ENCODE measurements around the gene SSH2. TPM values are rescaled to one million over a fixed set of nuclear protein-coding genes. Genes with fewer than 3 reads are reported as not detected.

Gene SSH2
- total RNA-seq, 4 donors from 2014 or later = 20.7 to 31.1 (median 23.1) TPM

- H3K27me3 ChIP-seq = no peaks in the 10 kb centered on the region
- H3K36me3 ChIP-seq = peaks cover 0 to 6% (median 2%) of the 10 kb centered on the region in 4 donors
- H3K4me3 ChIP-seq = no peak overlapping the region
- intact Hi-C loops (cut with DNase I) = no loop called here
- TF ChIP-seq CTCF (IDR thresholded peaks at IDR 0.05) = no peak
- TF ChIP-seq EP300 (IDR thresholded peaks at IDR 0.05) = no peak
- no peak for TF ChIP-seq POLR2AphosphoS5 (IDR thresholded peaks at IDR 0.05)
- no peak for TF ChIP-seq POLR2A (IDR thresholded peaks at IDR 0.05; ENCODE audit: low read depth)
- no peak for DNase-seq (ENCODE audit: extremely low spot score)
- no peak overlapping the region for H3K27ac ChIP-seq (replicated peaks in 1 of 4)
- no peaks in the 10 kb centered on the region for H3K9me3 ChIP-seq
- H3K4me1 ChIP-seq = no peaks in the 10 kb centered on the region
- 96% methylated on average over 2 of the region's 2 CpGs for WGBS
These were observed 133.4 kb downstream of the SSH2 start for GRCh38 chr17:29796652-29797051.

GRCh38 chr17:29793501-29793900 lies 136.5 kb downstream of the SSH2 start:
- TF ChIP-seq CTCF (IDR thresholded peaks at IDR 0.05) (no peak), EP300 (IDR thresholded peaks at IDR 0.05) (no peak), POLR2A (IDR thresholded peaks at IDR 0.05; ENCODE audit: low read depth) (no peak), POLR2AphosphoS5 (IDR thresholded peaks at IDR 0.05) (no peak)
- H3K4me1 ChIP-seq = peaks cover 7 to 13% (median 11%) of the 10 kb centered on the region in 4 donors
- intact Hi-C loops (cut with DNase I) = no loop called here
- H3K27me3 ChIP-seq = no peaks in the 10 kb centered on the region
- WGBS = 70% methylated on average over 5 of the region's 5 CpGs
- H3K9me3 ChIP-seq = no peaks in the 10 kb centered on the region
- H3K4me3 ChIP-seq = no peak overlapping the region
- H3K36me3 ChIP-seq = peaks cover 0 to 6% (median 2%) of the 10 kb centered on the region in 4 donors
- no peak overlapping the region for H3K27ac ChIP-seq (replicated peaks in 1 of 4)
- DNase-seq (ENCODE audit: extremely low spot score) = no peak

DNA sequence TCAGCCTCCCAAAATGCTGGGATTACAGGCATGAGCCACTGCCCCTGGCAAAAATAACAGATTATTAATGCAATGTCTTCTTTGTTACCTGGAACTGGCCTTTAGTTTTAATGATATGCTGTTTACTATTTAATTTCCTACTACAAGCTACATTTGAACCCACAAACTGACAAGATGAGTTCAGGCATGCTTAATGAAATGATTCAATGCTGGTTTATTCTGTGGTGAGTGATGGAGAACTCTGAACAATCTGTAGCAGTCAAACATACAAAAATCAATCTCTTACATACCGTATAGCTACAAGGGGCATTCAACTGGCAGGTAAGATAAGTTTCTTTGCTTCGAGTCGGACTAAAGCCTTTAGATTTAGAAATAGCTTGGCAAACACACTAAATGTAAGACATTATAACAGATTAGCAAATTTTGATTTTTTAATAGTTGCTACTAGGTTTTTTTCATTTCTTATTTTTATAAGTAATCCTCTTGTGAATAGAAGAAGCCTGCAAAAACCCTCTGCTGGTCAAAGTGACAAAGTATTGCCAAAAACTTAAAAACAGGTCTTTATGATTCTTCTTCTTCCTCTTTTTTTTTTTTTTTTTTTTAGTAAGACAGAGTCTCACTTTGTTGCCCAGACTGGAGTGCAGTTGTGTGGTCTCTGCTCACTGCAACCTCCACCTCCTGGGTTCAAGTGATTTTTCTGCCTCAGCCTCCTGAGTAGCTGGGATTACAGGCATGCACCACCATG lies 138.5 kb downstream of the SSH2 start:
- no peak for DNase-seq (ENCODE audit: extremely low spot score)
- TF ChIP-seq EP300 (IDR thresholded peaks at IDR 0.05) (no peak), POLR2AphosphoS5 (IDR thresholded peaks at IDR 0.05) (no peak), CTCF (IDR thresholded peaks at IDR 0.05) (no peak), POLR2A (IDR thresholded peaks at IDR 0.05; ENCODE audit: low read depth) (no peak)
- Histone ChIP-seq H3K27ac (replicated peaks in 1 of 4) (no peak overlapping the region), H3K27me3 (no peaks in the 10 kb centered on the region), H3K4me3 (no peak overlapping the region), H3K9me3 (no peaks in the 10 kb centered on the region), H3K36me3 (peaks cover 0 to 6% (median 2%) of the 10 kb centered on the region in 4 donors), H3K4me1 (peaks cover 7 to 14% (median 12%) of the 10 kb centered on the region in 4 donors)
- 97% methylated on average over 3 of the region's 3 CpGs for WGBS
- intact Hi-C loops (cut with DNase I) = no loop called here

DNA sequence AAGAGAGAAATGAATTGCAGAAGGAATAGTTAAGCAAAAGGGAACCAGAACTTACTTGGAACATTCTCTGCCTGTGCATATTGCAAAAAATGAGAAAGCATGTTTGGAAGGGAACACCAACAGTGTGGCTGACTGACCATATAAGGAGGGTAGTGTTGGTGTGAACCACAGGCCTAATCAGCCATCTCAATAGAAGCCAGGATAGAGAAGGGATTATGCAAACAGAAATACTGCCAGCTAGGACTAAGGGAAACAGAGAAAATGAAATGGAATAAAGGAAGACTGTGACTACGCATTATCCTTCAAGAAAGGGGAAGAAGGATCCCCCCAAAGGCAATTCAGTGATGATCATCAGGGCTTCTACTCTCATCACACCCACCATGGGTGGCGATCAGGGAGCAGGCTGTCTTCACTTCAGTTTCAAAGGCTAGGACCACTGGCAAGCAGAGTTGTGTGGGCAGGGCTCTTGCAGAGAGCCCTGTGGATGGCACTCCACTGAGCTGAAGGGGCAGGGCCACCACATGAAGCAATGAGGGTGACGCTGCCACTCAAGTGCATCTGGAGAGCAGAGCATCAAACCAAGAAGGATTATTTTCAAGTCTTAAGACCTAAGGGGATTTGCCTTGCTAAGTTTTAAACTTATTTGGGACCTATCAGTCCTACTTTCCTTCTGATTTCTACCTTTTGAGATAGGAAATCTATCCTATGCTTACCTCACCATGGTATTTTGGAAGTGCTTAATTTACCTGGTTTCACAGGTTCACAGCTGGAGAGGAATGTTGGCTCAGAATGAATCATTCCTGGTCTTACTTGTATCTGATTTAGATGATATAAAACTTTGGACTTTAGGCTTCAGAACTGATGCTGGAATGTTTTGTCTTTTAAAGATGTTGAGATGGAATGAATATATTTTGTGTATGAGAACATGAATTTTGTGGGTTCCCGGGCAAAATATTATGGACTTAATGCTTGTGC lies 140.5 kb downstream of the SSH2 start:
- TF ChIP-seq POLR2A (IDR thresholded peaks at IDR 0.05; ENCODE audit: low read depth) (no peak), POLR2AphosphoS5 (IDR thresholded peaks at IDR 0.05) (no peak), CTCF (IDR thresholded peaks at IDR 0.05) (no peak), EP300 (IDR thresholded peaks at IDR 0.05) (no peak)
- peak overlapping the region in 3 of 4 donors; percentile 33 to 35 (median 33) for H3K27ac ChIP-seq (replicated peaks in 1 of 4)
- WGBS = 95% methylated on average over 4 of the region's 4 CpGs
- H3K36me3 ChIP-seq = peaks cover 0 to 6% (median 2%) of the 10 kb centered on the region in 4 donors
- no peak for DNase-seq (ENCODE audit: extremely low spot score)
- H3K9me3 ChIP-seq = no peaks in the 10 kb centered on the region
- H3K4me3 ChIP-seq = no peak overlapping the region
- no peaks in the 10 kb centered on the region for H3K27me3 ChIP-seq
- peaks cover 7 to 21% (median 17%) of the 10 kb centered on the region in 4 donors for H3K4me1 ChIP-seq
- intact Hi-C loops (cut with DNase I) = no loop called here
